Ovary (tissue), 9 donors: ENCODE results near the gene WDR41. TPM values are rescaled to one million over a fixed set of nuclear protein-coding genes. Genes with fewer than 3 reads are reported as not detected.

Experiments
- DNase-seq, 5 donors: peaks; one replicate each; pipeline ENCODE4 v3.0.0-alpha.2; 2019 to 2020
- H3K27ac ChIP-seq, 2 donors: fragments of 200-600 bp; one replicate each; pipeline versions ENCODE4 v1.5.1 to v1.8.0; 2019 to 2022
- H3K27me3 ChIP-seq: fragments of 200-600 bp; one replicate; pipeline ENCODE4 v1.8.0; 2022
- H3K36me3 ChIP-seq: fragments of 200-600 bp; sonication (generic); one replicate; pipeline ENCODE4 v1.5.1; 2019
- H3K4me1 ChIP-seq: one replicate; pipeline ENCODE4 v1.8.1; 2013; ENCODE audit warnings: mild to moderate bottlenecking, moderate library complexity; ENCODE audit not compliant: insufficient read depth
- H3K4me3 ChIP-seq: fragments of 200-600 bp; sonication (generic); one replicate; pipeline ENCODE4 v1.5.1; 2017
- H3K9me3 ChIP-seq, 2 donors: fragments of 200-600 bp in 1 of 2; sonication (generic) in 1 of 2; one replicate each; pipeline versions ENCODE4 v1.5.1 to v1.8.1; 2013 to 2019; ENCODE audit warnings: mild to moderate bottlenecking in 1 of 2, moderate library complexity in 1 of 2
- CTCF ChIP-seq, 3 donors: fragments of 450-650 bp in 2 of 3; fragments of 200-600 bp in 1 of 3; IDR thresholded peaks; one replicate each; pipeline versions ENCODE4 v1.5.1 to v1.8.0; 2016 to 2022; ENCODE audit warnings: antibody characterized with exemption in 3 of 3, mild to moderate bottlenecking in 1 of 3
- EP300 ChIP-seq: sonication (generic); formaldehyde crosslinking; IDR thresholded peaks from one replicate; pipeline ENCODE4 v1.6.1; 2017; ENCODE audit warnings: antibody characterized with exemption
- POLR2A ChIP-seq: fragments of 450-650 bp; IDR thresholded peaks from one replicate; pipeline ENCODE4 v1.6.1; 2017; ENCODE audit warnings: antibody characterized with exemption, mild to moderate bottlenecking, moderate library complexity
- WGBS, 3 donors: extraction: QIAGEN DNeasy Blood & Tissue Kit in 1 of 3; methylation state at CpG; one replicate each; pipeline versions ENCODE4 v1.1.5 to v1.1.7; 2013 to 2017; 5-methylcytosine and 5-hydroxymethylcytosine counted together
- intact Hi-C, 4 donors: fragments of 100-400 bp; cut with DNase I; formaldehyde crosslinking; loops; one replicate each; pipeline versions ENCODE4 v1.11.0 to v1.15.1; 2022 to 2023
- polyA plus RNA-seq, 2 donors: library from polyadenylated mRNA; stranded (reverse); fragments of 200-250 nt in 1 of 2; fragments of 350-450 nt in 1 of 2; fragmentation: Illumina TruSeq in 1 of 2; extraction: RNeasy Lipid Tissue Mini Kit (QIAGEN cat#74804) in 1 of 2; gene quantifications; one replicate each; pipeline ENCODE4 v1.2.3, GENCODE V29; 2013 to 2014
- total RNA-seq, 7 donors: library from RNA; depleted of rRNA in 2 of 7; stranded (reverse); fragments of >200 nt in 2 of 7; fragmentation: NEBNext Ultra II Directional in 3 of 7; extraction: Animal tissue kit (Norgen Biotek cat#: 25700) in 3 of 7; gene quantifications; one replicate each; pipeline versions ENCODE4 v1.1.0 to v1.2.4, GENCODE V29; 2016 to 2023
- donor health status: DM: no; HTN: no; CAD: no; lungs with moderate emphysema.
- donor health status: DM: no; HTN: no; CAD: no.
- donor health status: Bipolar disorder and iron deficiency.
- donor health status: DM: yes; HTN: yes; CAD: no.
- donor health status: DM: no; HTN: no; CAD: no.
- donor health status: DM: yes; HTN: yes; CAD: no.

The WDR41 gene
- total and polyA plus RNA-seq, 9 donors, result 7.5 to 45.4 (median 31.9) TPM

DNA sequence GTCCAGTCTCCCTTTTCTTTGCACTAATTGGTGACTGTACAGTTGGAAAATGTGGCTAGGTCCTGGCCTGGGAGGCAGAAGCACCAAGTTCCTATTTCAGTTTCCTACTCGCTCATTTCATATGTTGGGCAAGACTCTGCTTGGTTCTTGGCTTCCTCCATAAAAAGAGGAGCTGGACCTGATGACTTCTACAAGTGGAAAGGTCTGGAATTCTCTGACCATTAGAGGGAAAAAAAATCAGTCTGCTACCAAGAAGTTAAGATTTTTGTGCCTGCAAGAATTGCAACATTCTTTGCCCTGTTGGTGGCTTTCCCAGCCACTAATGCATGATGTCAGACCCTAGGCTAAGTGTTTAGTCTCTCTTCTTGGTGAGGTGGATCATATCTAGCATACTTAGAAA is 91.5 kb downstream of the WDR41 start:
- Histone ChIP-seq H3K27ac (no peak overlapping the region), H3K4me1 (no peaks in the 10 kb centered on the region), H3K36me3 (no peaks in the 10 kb centered on the region), H3K27me3 (no peaks in the 10 kb centered on the region), H3K9me3 (no peaks in the 10 kb centered on the region), H3K4me3 (no peak overlapping the region)
- WGBS, 3 donors, result 90 to 96% (median 91%) methylated on average over 1 of the region's 1 CpG
- no peak for DNase-seq
- TF ChIP-seq POLR2A (no peak), CTCF (IDR thresholded peaks at IDR 0.05) (no peak), EP300 (no peak)
- intact Hi-C loops, result no loop called here

- intact Hi-C loops, result no loop called here
- 55 to 61% (median 57%) methylated on average over 8 of the region's 8 CpGs for WGBS, 3 donors
- Histone ChIP-seq H3K27ac (no peak overlapping the region), H3K9me3 (no peaks in the 10 kb centered on the region), H3K36me3 (no peaks in the 10 kb centered on the region), H3K27me3 (no peaks in the 10 kb centered on the region), H3K4me1 (no peaks in the 10 kb centered on the region), H3K4me3 (no peak overlapping the region)
- DNase-seq, result no peak
- TF ChIP-seq EP300, result no peak
- no peak for TF ChIP-seq POLR2A
- no peak for TF ChIP-seq CTCF (IDR thresholded peaks at IDR 0.05)
Measured at GRCh38 chr5:77398896-77399295, 93.2 kb downstream of the WDR41 start.

- H3K27ac ChIP-seq, result no peak overlapping the region
- H3K4me1 ChIP-seq, result no peaks in the 10 kb centered on the region
- no peaks in the 10 kb centered on the region for H3K27me3 ChIP-seq
- H3K9me3 ChIP-seq, result no peaks in the 10 kb centered on the region
- no peaks in the 10 kb centered on the region for H3K36me3 ChIP-seq
- intact Hi-C loops, result no loop called here
- 97 to 98% (median 97%) methylated on average over 13 of the region's 13 CpGs for WGBS, 3 donors
- no peak for DNase-seq
- TF ChIP-seq EP300 (no peak), CTCF (IDR thresholded peaks at IDR 0.05) (no peak), POLR2A (no peak)
- H3K4me3 ChIP-seq, result no peak overlapping the region
Measured at GRCh38 chr5:77398458-77398857, 93.7 kb downstream of the WDR41 start.

- intact Hi-C loops, result no loop called here
- Histone ChIP-seq H3K27me3 (no peaks in the 10 kb centered on the region), H3K4me1 (no peaks in the 10 kb centered on the region), H3K27ac (no peak overlapping the region), H3K36me3 (no peaks in the 10 kb centered on the region), H3K4me3 (no peak overlapping the region), H3K9me3 (no peaks in the 10 kb centered on the region)
- TF ChIP-seq EP300, result no peak
- no peak for TF ChIP-seq CTCF (IDR thresholded peaks at IDR 0.05)
- no peak for TF ChIP-seq POLR2A
- 56 to 72% (median 66%) methylated on average over 5 of the region's 5 CpGs for WGBS, 3 donors
- DNase-seq, result no peak
Measured at GRCh38 chr5:77397686-77398292, 94.3 kb downstream of the WDR41 start.
